OCI-LY7 (cell line): ENCODE data around the gene PLEKHA6. TPM values are rescaled to one million over a fixed set of nuclear protein-coding genes. Genes with fewer than 3 reads are reported as not detected.

Experiments
- BruUV-seq: library from RNA; stranded (reverse); fragments of 400-500 nt; replicated peaks from 2 replicates; lab custom pipeline; 2021; lab: Mats Ljungman, UMichigan
- CTCF ChIA-PET: fragments of 300-600 bp; sonication (Branson Sonifier 250); formaldehyde crosslinking; loops from one replicate; lab custom pipeline; 2022; ENCODE audit warnings: antibody characterized with exemption; ENCODE audit not compliant: unreplicated experiment; lab: Charles Lee
- POLR2A ChIA-PET: fragments of 300-600 bp; sonication (Branson Sonifier 250); formaldehyde crosslinking; loops from one replicate; lab custom pipeline; 2022; ENCODE audit warnings: antibody characterized with exemption; lab: Charles Lee
- DNase-seq: peaks from one replicate; pipeline ENCODE4 v3.0.0-alpha.2; 2015; ENCODE audit warnings: low spot score
- H2AFZ ChIP-seq: fragments of 200-600 bp; sonication (generic), shearing (Covaris generic); 2 replicates; pipeline ENCODE4 v1.6.1; 2014; ENCODE audit warnings: mild to moderate bottlenecking, antibody characterized with exemption, low read length, moderate library complexity
- H3K27ac ChIP-seq: fragments of 200-600 bp; sonication (generic); 2 replicates; pipeline ENCODE4 v1.5.1; 2014; ENCODE audit warnings: mixed run types, low read depth, mild to moderate bottlenecking, moderate library complexity, low read length, inconsistent platforms; ENCODE audit not compliant: poor library complexity, severe bottlenecking
- H3K36me3 ChIP-seq: fragments of 200-600 bp; sonication (generic); 2 replicates; pipeline ENCODE4 v1.6.1; 2014; ENCODE audit warnings: mild to moderate bottlenecking, antibody characterized with exemption, low read length, moderate library complexity, mixed read lengths; ENCODE audit not compliant: insufficient read depth
- H3K4me1 ChIP-seq: fragments of 200-600 bp; sonication (generic); 2 replicates; pipeline ENCODE4 v1.5.1; 2014; ENCODE audit warnings: mild to moderate bottlenecking, low read length; ENCODE audit not compliant: insufficient read depth, poor library complexity, severe bottlenecking
- H3K4me2 ChIP-seq: fragments of 200-600 bp; sonication (generic); 2 replicates; pipeline ENCODE4 v1.6.1; 2014; ENCODE audit warnings: mild to moderate bottlenecking, low read length
- H3K4me3 ChIP-seq: fragments of 200-600 bp; sonication (generic); 2 replicates; pipeline ENCODE4 v1.5.1; 2014; ENCODE audit warnings: mild to moderate bottlenecking, low read depth, low read length; ENCODE audit not compliant: poor library complexity, severe bottlenecking
- H3K79me2 ChIP-seq: fragments of 200-600 bp; sonication (generic); 2 replicates; pipeline ENCODE4 v1.6.1; 2016; ENCODE audit warnings: low read depth, mild to moderate bottlenecking, low read length, moderate library complexity, mixed read lengths; ENCODE audit not compliant: insufficient read depth
- H3K9me2 ChIP-seq: fragments of 200-600 bp; sonication (generic); 2 replicates; pipeline ENCODE4 v1.6.1; 2016; ENCODE audit warnings: mild to moderate bottlenecking, low read length, mixed read lengths; ENCODE audit not compliant: insufficient read depth
- H3K9me3 ChIP-seq: fragments of 200-600 bp; sonication (generic); 2 replicates; pipeline ENCODE4 v1.6.1; 2014; ENCODE audit warnings: mild to moderate bottlenecking, mixed run types, low read length, mixed read lengths
- H4K20me1 ChIP-seq: fragments of 200-600 bp; sonication (generic); 2 replicates; pipeline ENCODE4 v1.6.1; 2014; ENCODE audit warnings: mild to moderate bottlenecking, antibody characterized with exemption, low read length, moderate library complexity, mixed read lengths; ENCODE audit not compliant: insufficient read depth
- EZH2phosphoT487 ChIP-seq: fragments of 200-600 bp; sonication (generic); IDR thresholded peaks from 2 replicates; pipeline ENCODE4 v1.6.1; 2018; ENCODE audit warnings: low read depth, borderline replicate concordance, mild to moderate bottlenecking, mixed run types, antibody characterized with exemption, low read length, moderate library complexity, mixed read lengths
- intact Hi-C: fragments of 100-400 bp; cut with micrococcal nuclease; formaldehyde crosslinking; loops from one replicate; pipeline ENCODE4 v1.10.0; 2022; ENCODE audit not compliant: unreplicated experiment
- total RNA-seq, 2 experiments: library from RNA; depleted of rRNA in 1 of 2; stranded (reverse); fragments of >200 nt in 1 of 2; shearing (Covaris generic) in 1 of 2; gene quantifications; 2 replicates each; pipeline ENCODE4 v1.2.3, GENCODE V29; 2014 to 2022
- TF ChIP-seq, protein P1 (sequence below): fragments of 200-600 bp; sonication (generic); conservative IDR thresholded peaks from 2 replicates; pipeline ENCODE4 v1.5.1; 2014; ENCODE audit warnings: mild to moderate bottlenecking, antibody characterized with exemption, low read length, moderate library complexity, mixed read lengths

PLEKHA6 gene
- total RNA-seq, 2 experiments from 2014 or later, result not detected

- Histone ChIP-seq H3K27ac (no peak overlapping the region), H4K20me1 (peaks cover 58% of the 10 kb centered on the region)
These were observed 46.9 kb upstream of the PLEKHA6 start for GRCh38 chr1:204406621-204407020.

DNA sequence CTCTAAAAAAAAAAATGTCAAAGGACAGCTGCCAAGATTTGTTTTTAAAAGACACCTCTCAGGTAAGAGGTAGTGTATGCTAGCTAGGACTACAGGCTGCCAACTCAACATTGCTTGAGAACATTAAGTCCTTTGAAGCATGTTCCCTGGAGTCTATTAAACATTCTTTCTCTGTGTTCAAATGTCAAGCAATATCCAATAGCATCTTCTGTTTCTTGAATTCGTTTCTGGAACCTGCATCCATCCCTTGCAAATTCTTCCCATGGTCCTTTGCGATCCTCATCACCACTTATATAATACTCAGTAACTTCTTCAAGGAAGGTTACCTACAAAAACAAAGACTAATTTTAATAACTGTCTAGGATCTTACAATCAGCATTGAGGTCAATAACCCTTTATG lies 46.3 kb upstream of the PLEKHA6 start:
- H3K4me2 ChIP-seq, result peak overlapping the region; percentile 96
- peaks cover 25% of the 10 kb centered on the region for H3K4me1 ChIP-seq
- no peak for DNase-seq
- peaks cover 58% of the 10 kb centered on the region for H4K20me1 ChIP-seq
- H3K4me3 ChIP-seq, result peak overlapping the region; percentile 98
- H3K9me3 ChIP-seq, result no peaks in the 10 kb centered on the region
- no peak for TF ChIP-seq EZH2phosphoT487
- TF ChIP-seq, protein P1, sequence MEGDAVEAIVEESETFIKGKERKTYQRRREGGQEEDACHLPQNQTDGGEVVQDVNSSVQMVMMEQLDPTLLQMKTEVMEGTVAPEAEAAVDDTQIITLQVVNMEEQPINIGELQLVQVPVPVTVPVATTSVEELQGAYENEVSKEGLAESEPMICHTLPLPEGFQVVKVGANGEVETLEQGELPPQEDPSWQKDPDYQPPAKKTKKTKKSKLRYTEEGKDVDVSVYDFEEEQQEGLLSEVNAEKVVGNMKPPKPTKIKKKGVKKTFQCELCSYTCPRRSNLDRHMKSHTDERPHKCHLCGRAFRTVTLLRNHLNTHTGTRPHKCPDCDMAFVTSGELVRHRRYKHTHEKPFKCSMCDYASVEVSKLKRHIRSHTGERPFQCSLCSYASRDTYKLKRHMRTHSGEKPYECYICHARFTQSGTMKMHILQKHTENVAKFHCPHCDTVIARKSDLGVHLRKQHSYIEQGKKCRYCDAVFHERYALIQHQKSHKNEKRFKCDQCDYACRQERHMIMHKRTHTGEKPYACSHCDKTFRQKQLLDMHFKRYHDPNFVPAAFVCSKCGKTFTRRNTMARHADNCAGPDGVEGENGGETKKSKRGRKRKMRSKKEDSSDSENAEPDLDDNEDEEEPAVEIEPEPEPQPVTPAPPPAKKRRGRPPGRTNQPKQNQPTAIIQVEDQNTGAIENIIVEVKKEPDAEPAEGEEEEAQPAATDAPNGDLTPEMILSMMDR, result no peak
- POLR2A ChIA-PET, result interaction anchor here (0.6 kb wide), 2 partner anchors 102 to 610 kb away, joined by 3 to 4 read pairs; no protein-coding TSS in a partner anchor
- H2AFZ ChIP-seq, result no peak overlapping the region
- CTCF ChIA-PET, result no interaction called here
- peaks cover 99% of the 10 kb centered on the region for H3K36me3 ChIP-seq
- H3K27ac ChIP-seq, result no peak overlapping the region
- H3K79me2 ChIP-seq, result peaks cover 100% of the 10 kb centered on the region
- intact Hi-C loops, result loop anchor here (10.0 kb wide), 1 partner anchor 541 kb away; the partner anchor contains the start of gene SNRPE
- BruUV-seq, result no TSS peak
- H3K9me2 ChIP-seq, result no peaks in the 10 kb centered on the region

More at GRCh38 chr1:204406621-204407020, 46.9 kb upstream of the PLEKHA6 start:
- Histone ChIP-seq H3K4me2 (peak overlapping the region; percentile 96), H3K4me3 (peak overlapping the region; percentile 98), H3K4me1 (peaks cover 25% of the 10 kb centered on the region), H2AFZ (no peak overlapping the region), H3K36me3 (peaks cover 95% of the 10 kb centered on the region), H3K9me3 (no peaks in the 10 kb centered on the region), H3K79me2 (peaks cover 100% of the 10 kb centered on the region), H3K9me2 (no peaks in the 10 kb centered on the region)
- no peak for DNase-seq
- no TSS peak for BruUV-seq
- TF ChIP-seq EZH2phosphoT487, result no peak
- TF ChIP-seq, protein P1, result no peak
- ChIA-PET CTCF (no interaction called here), POLR2A (interaction anchor here (0.6 kb wide), 2 partner anchors 108 to 610 kb away, joined by 3 to 4 read pairs; no protein-coding TSS in a partner anchor)
- intact Hi-C loops, result loop anchor here (10.0 kb wide), 1 partner anchor 542 kb away; the partner anchor contains the start of gene SNRPE

DNA sequence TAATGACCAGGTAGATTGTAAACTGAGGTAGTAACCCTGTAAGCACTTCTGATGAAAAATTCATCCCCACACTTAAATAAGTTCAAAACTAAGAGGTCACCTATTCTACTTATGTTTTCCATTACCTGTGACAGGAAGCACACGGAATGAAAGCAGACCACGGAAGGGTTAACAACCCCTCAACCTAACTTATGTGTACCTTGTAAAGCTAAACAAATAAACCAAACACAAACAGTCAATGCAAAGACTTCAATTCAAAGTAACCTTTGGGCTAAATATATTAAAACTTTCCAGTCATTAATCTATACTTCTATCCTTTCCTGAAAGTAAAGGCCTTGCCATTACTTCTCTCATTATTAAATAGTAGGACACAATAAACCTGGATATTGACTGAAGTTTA lies 44.9 kb upstream of the PLEKHA6 start:
- H2AFZ ChIP-seq, result no peak overlapping the region
- H3K79me2 ChIP-seq, result peaks cover 89% of the 10 kb centered on the region
- no TSS peak for BruUV-seq
- ChIA-PET POLR2A (no interaction called here), CTCF (no interaction called here)
- H4K20me1 ChIP-seq, result peaks cover 48% of the 10 kb centered on the region
- intact Hi-C loops, result loop anchor here (10.0 kb wide), 1 partner anchor 540 kb away; the partner anchor contains the start of gene SNRPE
- no peak overlapping the region for H3K27ac ChIP-seq
- peaks cover 99% of the 10 kb centered on the region for H3K36me3 ChIP-seq
- DNase-seq, result no peak
- H3K9me2 ChIP-seq, result no peaks in the 10 kb centered on the region
- peak overlapping the region; percentile 98 for H3K4me3 ChIP-seq
- TF ChIP-seq, protein P1, result no peak
- TF ChIP-seq EZH2phosphoT487, result no peak
- peaks cover 25% of the 10 kb centered on the region for H3K4me1 ChIP-seq
- no peaks in the 10 kb centered on the region for H3K9me3 ChIP-seq
- peak overlapping the region; percentile 96 for H3K4me2 ChIP-seq
